ENCODE measurements around the gene TAS1R2.
"Not testable (repeated sequence)": the region's sequence is repeated elsewhere in the genome, so short reads cannot be mapped to it uniquely, and the experiment has no call there.

The TAS1R2 gene

DNA sequence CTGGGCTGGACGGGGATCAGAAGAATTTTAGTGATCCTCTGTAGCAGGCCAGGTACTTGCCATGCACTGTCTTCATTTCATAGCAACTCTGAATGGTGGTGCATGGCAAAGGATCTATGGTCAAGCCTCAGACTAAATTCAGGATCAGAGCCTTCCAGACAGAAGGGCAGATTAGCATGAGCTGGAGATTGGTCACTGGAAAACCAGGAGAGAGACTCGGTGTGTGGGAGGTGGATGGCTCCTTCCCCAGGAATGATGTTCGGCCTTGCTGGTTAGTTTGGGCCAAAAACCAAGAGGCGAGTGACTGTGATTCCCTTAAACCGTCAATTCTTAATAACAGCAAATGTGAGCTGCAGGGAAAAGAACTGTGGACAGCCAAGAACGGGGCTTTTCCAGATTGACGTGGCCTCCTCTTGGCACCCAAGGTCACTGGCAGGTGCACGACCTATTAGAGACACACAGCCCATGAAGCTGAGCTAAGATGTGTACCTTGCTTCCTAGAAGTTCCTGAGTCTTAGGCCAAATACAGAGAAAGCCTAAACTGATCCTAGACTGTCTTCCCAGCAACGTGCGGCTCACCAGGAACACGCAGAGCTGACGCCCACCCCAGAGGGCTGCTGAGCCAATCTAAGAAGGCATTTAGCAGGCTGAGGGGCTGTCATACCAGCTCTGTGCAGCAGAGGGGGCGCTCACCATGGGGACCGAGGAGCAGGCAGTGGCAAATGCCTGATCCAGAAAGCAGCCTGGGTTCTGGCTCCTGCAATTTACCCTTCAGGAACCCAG, 24.4 kb upstream of the TAS1R2 start:
- no peak for DNase-seq

DNA sequence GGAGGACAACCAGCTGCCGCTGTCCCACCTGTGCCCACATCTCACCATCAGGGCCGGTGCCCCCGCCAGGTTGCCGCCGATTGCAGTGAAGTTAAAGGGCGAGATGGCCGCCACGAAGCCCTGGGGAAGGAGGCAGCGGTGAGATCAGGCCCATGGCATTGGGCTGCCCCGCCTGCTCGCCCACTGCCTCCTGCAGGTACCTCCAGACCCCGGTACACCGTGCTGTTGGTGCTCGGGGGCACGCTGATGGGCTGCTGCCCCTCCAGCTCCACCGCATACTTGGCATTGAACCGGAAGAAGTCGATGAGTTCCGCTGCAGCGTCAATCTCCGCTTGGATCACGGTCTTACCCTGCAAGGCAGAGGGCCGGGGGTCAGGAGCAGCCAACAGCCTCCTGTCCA, 23.6 kb upstream of the TAS1R2 start:
- DNase-seq = no peak

- no peak for DNase-seq
Measured at GRCh38 chr1:18882486-18882885, 23.0 kb upstream of the TAS1R2 start.

DNA sequence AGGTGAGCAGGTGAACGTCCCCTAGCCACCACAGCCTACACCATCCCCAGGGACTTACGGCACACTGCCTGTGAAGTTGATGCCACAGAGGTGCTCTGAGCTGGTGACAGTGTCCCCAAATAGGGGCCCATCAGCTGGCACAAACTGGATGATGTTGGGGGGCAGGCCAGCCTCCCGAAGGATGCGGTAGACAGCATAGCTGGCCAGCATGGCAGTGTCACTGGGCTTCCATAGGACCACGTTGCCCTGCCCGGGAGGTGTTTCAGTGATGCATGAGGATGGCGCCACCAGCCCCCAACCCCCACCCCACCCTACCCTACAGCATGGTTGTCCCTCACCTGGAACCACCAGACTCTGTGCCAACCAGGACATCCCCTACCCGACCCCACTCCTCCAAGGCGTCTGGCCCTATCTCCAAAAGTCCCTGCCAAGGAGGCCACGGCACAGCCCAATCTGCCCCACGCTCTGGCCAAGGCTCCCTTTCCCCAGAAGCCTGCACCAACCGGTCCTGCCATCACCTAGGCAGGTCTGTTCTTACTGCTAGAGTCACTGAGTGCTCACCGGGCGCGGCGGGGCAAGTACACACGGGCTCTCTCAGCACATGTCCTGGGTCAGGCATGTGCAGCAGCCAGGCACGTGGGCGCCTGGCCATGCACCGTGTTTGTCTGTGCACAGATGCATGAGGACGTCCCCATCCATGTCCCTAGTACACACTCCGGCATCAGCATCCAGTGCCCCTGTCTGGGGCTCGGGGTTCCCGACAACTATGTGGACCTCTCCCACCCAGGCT, 22.4 kb upstream of the TAS1R2 start:
- DNase-seq = no peak

- DNase-seq = no peak
Measured at GRCh38 chr1:18881164-18881563, 21.7 kb upstream of the TAS1R2 start.

DNA sequence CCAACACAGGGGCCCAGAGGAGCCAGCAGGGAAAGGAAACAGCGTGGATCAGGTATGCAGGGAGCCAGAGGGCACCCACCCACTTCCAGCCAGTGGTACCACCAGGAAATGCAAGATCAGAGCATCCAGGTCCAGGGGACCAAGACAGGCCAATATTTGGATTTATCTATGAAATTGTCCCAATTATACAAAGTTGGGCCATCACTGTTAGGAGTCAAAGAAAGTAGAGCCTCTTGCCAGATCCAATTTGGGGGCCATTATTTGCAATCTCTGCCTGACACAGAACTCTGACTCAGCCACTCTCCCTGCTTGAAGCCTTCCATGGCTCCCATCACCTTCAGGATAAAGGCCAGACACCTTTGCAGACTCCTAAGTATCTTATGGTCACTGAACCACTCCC, 21.1 kb upstream of the TAS1R2 start:
- DNase-seq = no peak

DNA sequence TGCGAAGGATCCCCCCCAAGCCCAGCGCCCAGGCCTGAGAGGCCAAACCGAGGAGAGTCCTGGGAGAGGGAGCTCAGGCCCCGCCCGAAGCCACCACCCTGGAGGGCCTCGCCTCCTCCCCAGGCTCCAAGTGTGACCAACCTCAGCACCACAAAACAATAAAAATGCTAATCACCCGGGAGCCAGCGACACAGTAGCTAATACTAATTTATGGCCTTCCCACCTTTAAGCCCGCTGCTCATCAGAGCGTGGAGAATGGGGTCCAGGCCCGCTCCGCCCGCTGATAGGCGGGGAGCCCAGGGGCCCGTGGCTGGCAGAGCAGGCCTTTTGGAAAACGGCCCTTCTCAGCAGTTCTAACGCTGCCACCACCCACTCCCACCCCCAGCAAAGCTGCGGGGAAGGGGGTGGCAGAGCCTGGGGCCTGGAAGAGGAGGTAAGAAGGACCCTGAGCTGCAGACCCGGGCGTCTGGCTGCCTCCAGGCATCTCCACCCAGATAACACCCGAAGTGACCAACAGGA, 20.4 kb upstream of the TAS1R2 start:
- DNase-seq = no peak

GRCh38 chr1:18879215-18879790, 19.8 kb upstream of the TAS1R2 start:
- DNase-seq = no peak

GRCh38 chr1:18878538-18879214, 19.2 kb upstream of the TAS1R2 start:
- no peak for DNase-seq

GRCh38 chr1:18877282-18877681, 17.8 kb upstream of the TAS1R2 start:
- no peak for DNase-seq

- no peak for DNase-seq
Measured at GRCh38 chr1:18876210-18876609, 16.8 kb upstream of the TAS1R2 start.

DNA sequence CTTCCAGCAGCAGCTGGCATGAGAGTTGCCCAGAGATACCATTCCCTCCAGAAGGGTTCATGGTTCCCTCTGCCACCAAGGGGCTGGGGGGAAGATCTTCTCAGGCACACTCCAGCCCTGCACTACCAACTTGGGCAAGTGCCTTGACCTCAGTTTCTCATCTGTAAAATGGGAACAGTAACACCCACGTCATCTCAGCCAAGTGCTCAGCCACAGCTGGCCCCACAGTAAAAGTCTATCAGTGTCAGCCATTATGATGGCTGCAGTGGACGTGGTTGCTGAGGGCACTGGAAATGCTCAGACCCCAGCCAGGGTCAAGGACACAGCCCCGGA, 16.3 kb upstream of the TAS1R2 start:
- no peak for DNase-seq

DNA sequence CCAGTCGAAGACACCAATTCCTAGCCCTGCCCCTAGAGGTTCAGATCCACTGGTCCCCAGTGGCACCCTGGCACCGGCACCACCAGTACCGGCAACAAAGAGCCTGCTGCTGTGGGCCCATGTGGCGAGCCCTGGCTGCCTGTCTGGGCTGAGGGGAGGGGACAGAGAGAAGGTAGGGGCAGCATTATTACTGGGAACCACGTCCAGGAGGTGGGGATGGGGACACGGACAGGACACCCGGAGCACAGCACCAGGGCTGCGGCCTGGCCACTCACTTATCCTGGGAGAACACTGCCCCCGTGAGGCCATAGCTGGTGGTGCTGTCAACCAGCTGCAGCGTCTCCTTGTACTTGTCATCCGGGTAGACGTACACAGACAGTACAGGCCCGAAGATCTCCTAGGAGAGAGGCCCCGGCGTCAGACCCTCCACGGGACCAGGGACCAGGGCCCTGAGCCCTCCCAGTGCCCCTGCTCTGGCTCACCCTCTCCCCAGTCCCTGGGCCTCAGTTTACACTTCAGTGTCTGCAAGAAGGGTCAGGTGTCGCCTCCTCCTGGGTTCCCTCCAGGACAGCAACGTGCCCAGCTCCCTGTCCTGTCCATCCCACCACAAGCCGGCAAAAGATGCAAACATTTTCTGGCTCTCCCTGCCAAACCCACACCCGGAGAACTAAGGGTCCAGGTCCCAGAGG, 15.8 kb upstream of the TAS1R2 start:
- peak; percentile 13 for DNase-seq

DNA sequence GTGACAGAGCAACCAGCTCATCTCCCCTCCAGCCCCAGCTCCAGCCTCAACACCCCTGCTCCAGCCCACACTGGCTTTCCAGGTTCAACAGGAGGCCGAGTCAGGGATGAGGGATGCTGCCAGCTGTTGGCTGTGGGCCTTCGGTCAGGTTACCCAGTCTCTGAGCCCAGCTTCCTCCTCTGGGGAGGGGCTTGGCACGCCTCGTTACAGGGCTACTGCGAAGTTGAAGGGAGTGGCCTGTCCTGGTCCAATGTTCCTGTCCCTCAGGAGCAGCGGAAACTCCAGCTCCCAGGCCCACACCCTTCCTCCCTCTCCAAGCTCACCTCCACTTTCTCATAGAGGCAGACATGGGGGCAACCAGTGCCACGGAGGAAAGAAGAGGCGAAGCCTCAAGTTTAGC, 15.1 kb upstream of the TAS1R2 start:
- DNase-seq = no peak

GRCh38 chr1:18874036-18874435, 14.6 kb upstream of the TAS1R2 start:
- DNase-seq = no peak

DNA sequence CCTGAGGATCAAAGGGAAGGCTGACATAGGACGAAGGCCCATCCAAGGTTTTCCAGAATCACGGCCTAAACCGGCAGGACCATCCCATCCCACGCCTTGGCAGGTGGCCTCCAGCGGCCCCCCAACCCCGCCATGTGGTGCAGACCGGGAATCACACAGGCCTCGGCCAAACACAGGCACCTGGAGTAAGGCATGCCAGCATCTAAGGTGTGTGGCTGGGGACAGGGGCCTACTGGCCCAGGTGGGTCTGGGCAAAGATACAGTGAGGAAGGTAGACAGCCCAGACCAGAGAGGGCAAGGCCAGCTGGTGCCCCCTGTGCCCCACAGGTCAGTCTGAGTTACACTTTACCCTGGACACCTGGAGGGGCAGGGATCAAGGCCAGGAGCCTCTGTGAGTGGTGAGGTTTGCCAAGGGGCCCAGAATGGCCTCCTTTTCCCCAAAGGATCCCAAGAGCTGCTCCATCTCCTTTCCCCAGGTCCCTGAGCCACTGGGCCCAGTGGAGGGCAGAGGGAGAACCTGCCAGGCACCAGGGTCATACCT, 12.7 kb upstream of the TAS1R2 start:
- no peak for DNase-seq

DNA sequence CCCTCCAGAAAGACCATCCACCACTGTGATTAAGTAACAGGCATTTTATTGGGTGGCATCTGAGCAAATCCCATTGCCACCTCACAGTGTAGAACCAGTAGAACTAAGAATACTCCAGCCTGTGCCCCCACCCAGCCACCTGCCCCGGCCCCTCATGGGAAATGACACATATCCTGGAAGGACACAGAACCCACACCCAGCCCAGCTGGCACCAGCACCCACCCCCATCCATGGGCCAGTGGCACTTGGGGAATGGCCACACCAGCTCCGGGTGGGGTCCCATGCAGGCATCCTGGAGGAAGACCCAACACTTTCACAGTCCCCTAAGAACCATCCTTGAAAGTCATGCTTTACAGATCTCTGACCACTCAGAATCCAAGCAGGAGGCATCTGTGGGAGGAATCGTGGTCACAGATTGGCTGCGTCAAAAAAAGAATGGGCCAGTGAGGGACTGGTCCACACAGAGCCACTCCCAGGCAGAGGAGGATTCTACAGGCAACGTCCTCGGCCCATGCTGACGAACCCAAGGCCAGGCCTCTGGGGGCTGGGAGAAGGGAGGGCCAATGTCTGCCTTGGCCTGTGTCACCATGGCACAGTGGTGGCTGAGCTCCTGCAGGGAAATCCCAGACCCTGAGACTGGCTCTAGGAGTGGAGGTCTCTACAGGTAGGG, 12.1 kb upstream of the TAS1R2 start:
- no peak for DNase-seq

- no peak for DNase-seq
Measured at GRCh38 chr1:18870957-18871356, 11.5 kb upstream of the TAS1R2 start.

DNA sequence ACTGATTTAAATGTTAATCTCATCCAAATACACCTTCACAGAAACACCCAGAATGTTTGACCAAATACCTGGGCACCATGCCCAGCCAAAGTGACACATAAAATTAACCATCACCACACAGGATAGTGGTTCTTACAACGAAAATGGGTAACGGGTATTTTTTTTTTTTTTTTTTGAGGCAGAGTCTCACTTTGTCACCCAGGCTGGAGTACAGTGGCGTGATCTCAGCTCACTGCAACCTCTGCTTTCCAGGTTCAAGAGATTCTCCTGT, 11.1 kb upstream of the TAS1R2 start:
- not testable (repeated sequence) for DNase-seq

DNA sequence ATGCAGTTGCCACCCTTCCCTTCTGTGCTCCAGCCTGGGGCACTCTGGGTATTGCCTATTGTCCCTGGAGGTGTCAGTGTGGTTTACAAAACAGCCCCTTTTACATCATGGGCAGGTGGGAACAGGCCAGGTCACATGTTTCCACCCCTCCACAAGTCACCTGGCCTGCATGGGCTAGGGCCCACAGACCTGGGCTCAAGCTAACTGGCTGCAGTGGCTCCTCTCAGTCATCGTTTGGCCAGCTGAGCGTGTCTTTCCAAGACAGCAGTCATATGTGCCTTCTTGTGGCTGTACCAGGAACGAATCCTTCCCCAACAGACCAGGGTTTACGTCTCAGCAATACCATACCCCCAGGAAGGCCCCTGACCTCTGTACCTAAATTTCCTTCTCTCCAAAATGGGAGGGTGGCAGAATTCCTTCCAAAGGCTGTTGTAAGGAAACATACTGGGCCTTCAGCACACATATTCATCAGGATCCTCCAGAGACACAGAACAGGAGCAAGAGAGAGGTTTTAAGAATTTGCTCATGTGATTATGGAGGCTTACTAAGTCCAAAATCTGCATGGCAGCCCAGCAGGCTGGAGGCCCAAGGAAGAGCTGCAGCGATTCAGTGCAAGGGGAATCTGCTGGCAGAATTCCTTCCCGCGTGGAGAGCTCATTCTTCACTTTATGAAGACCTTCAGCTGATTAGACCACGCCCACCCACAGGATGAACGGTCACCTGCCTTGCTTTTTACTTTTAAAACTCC, 10.6 kb upstream of the TAS1R2 start:
- DNase-seq = no peak

DNA sequence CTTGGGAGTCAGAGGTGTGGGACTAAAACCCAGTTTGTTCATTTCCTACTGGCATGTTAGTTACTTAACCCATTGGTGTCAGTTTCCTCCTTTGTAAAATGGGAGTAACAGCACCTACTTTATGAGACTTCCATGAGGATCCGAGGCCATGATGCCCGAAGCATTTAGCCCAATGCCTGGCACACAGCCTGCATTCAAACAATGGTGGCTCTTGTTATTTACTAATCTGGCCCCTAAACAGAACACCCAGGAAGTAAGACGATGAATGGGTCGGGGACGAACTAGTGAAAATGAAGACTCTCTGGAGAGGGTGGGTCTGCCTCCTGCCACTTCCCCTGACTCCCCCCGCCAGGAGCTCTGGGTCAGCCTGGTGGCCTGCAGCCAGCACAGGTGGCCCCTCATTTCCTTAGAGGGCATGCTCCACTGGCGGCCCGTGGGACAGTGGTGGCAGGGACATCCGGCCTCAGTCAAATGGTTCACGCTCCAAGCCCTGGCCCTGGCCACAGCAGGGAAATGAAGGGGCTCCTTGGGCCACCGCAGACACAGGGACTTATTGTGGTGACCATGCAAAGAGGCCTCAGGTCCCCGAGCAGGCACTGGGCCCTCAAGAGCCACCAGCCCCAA, 9.5 kb upstream of the TAS1R2 start:
- no peak for DNase-seq
